Thyroid gland (tissue), 4 donors: Measurements from ENCODE around the gene F2RL3. TPM values are rescaled to one million over a fixed set of nuclear protein-coding genes. Genes with fewer than 3 reads are reported as not detected.

Experiments
- DNase-seq, 2 donors: peaks; one replicate each; pipeline ENCODE4 v3.0.0-alpha.2; 2019
- H3K27ac ChIP-seq, 3 donors: fragments of 200-600 bp; sonication (generic); 1 replicate in 2 of 3; 2 replicates in 1 of 3; pipeline ENCODE4 v1.5.1; 2016 to 2019; ENCODE audit warnings: mild to moderate bottlenecking in 1 of 3, moderate library complexity in 1 of 3
- H3K27me3 ChIP-seq: fragments of 200-600 bp; sonication (generic); one replicate; pipeline ENCODE4 v1.5.1; 2019
- H3K36me3 ChIP-seq, 2 donors: fragments of 200-600 bp; sonication (generic); one replicate each; pipeline ENCODE4 v1.5.1; 2016 to 2019
- H3K4me1 ChIP-seq, 2 donors: fragments of 200-600 bp; sonication (generic); one replicate each; pipeline ENCODE4 v1.5.1; 2017 to 2019
- H3K4me3 ChIP-seq, 3 donors: fragments of 200-600 bp; sonication (generic); replicated peaks in 1 of 3; 1 replicate in 2 of 3; 2 replicates in 1 of 3; pipeline ENCODE4 v1.5.1; 2016; ENCODE audit warnings: mild to moderate bottlenecking in 1 of 3
- H3K9me3 ChIP-seq: fragments of 200-600 bp; sonication (generic); one replicate; pipeline ENCODE4 v1.5.1; 2017
- CTCF ChIP-seq, 6 experiments: fragments of 200-600 bp in 3 of 6; fragments of 450-650 bp in 3 of 6; sonication (generic) in 3 of 6; IDR thresholded peaks; one replicate each; pipeline ENCODE4 v1.5.1; 2016 to 2019; ENCODE audit warnings: antibody characterized with exemption in 6 of 6, mild to moderate bottlenecking in 2 of 6, inconsistent platforms in 1 of 6, moderate library complexity in 1 of 6
- POLR2A ChIP-seq, 2 donors: fragments of 450-650 bp; IDR thresholded peaks; one replicate each; pipeline ENCODE4 v1.6.1; 2017; ENCODE audit warnings: antibody characterized with exemption in 2 of 2, mild to moderate bottlenecking in 2 of 2, moderate library complexity in 1 of 2
- WGBS, 2 donors: methylation state at CpG; one replicate each; pipeline ENCODE4 v1.1.5; 2017; 5-methylcytosine and 5-hydroxymethylcytosine counted together
- intact Hi-C: fragments of 100-400 bp; cut with DNase I; formaldehyde crosslinking; loops from one replicate; pipeline ENCODE4 v1.15.1; 2023
- total RNA-seq, 4 donors: library from RNA; depleted of rRNA; stranded (reverse); fragments of >200 nt; gene quantifications; one replicate each; pipeline ENCODE4 v1.2.3, GENCODE V29; 2016

Gene F2RL3
- total RNA-seq, 4 donors from 2014 or later: 9.9 to 44.2 (median 12.6) TPM

DNA sequence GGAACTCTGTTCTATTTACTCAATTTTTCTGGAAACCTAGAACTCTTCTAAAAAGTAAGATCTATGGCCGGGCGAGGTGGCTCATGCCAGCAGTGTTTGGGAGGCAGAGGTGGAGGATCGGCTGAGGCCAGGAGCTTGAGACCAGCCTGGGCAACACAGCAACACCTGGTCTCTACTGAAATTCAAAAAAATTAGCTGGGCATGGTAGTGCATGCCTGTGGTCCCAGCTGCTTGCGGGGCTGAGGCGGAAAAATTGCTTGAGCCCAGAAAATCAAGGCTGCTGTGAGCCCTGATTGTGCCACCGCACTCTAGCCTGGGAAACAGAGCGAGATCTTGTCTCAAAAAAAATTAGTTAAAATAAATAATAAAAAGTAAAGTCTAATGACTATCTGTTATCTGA, 28.6 kb downstream of the F2RL3 start:
- peaks cover 0 to 4% of the 10 kb centered on the region in 2 donors for H3K36me3 ChIP-seq
- H3K4me1 ChIP-seq: no peaks in the 10 kb centered on the region
- intact Hi-C loops: no loop called here
- DNase-seq: no peak
- WGBS, 2 donors: 88 to 89% methylated on average over 7 of the region's 7 CpGs
- TF ChIP-seq CTCF (IDR thresholded peaks at IDR 0.05) (no peak), POLR2A (IDR thresholded peaks at IDR 0.05) (no peak)
- no peak overlapping the region for H3K27ac ChIP-seq
- H3K27me3 ChIP-seq: no peaks in the 10 kb centered on the region
- H3K9me3 ChIP-seq: no peaks in the 10 kb centered on the region
- H3K4me3 ChIP-seq: no peak overlapping the region

DNA sequence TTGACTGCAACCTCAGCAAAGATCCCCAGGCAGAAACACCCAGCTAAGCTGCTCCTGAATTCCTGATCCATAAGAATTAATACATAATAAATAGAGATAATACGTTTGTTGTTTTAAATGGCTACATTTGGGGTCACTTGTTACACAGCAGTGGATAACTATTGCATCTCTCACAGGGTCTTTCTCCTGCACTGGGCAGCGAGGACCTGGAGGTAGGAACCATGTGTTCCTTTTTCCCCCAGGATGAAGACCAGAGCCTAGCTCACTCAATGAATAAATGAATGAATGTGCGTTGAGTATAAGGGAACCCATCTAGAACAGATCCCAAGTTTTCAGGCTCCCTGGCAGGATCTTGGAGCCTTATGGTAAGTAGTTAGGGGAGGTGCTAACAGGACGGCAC, 30.7 kb downstream of the F2RL3 start:
- TF ChIP-seq CTCF (IDR thresholded peaks at IDR 0.05) (no peak), POLR2A (IDR thresholded peaks at IDR 0.05) (no peak)
- no peaks in the 10 kb centered on the region for H3K36me3 ChIP-seq
- no peaks in the 10 kb centered on the region for H3K9me3 ChIP-seq
- WGBS, 2 donors: 83 to 84% methylated on average over 4 of the region's 4 CpGs
- intact Hi-C loops: no loop called here
- H3K4me3 ChIP-seq: no peak overlapping the region
- no peaks in the 10 kb centered on the region for H3K27me3 ChIP-seq
- H3K4me1 ChIP-seq: no peaks in the 10 kb centered on the region
- no peak for DNase-seq
- no peak overlapping the region for H3K27ac ChIP-seq

- no peak overlapping the region for H3K27ac ChIP-seq
- no peak overlapping the region for H3K4me3 ChIP-seq
- H3K9me3 ChIP-seq: no peaks in the 10 kb centered on the region
- H3K36me3 ChIP-seq: no peaks in the 10 kb centered on the region
- no peaks in the 10 kb centered on the region for H3K27me3 ChIP-seq
- intact Hi-C loops: no loop called here
- WGBS, 2 donors: 83 to 89% methylated on average over 12 of the region's 12 CpGs
- DNase-seq: no peak
- TF ChIP-seq POLR2A (IDR thresholded peaks at IDR 0.05) (no peak), CTCF (IDR thresholded peaks at IDR 0.05) (no peak)
- H3K4me1 ChIP-seq: no peaks in the 10 kb centered on the region
Observed at GRCh38 chr19:16920816-16921529, 32.2 kb downstream of the F2RL3 start.

- Histone ChIP-seq H3K4me3 (no peak overlapping the region), H3K27me3 (no peaks in the 10 kb centered on the region), H3K36me3 (no peaks in the 10 kb centered on the region), H3K4me1 (no peaks in the 10 kb centered on the region), H3K9me3 (no peaks in the 10 kb centered on the region), H3K27ac (no peak overlapping the region)
- TF ChIP-seq CTCF (IDR thresholded peaks at IDR 0.05): no peak
- no peak for TF ChIP-seq POLR2A (IDR thresholded peaks at IDR 0.05)
- intact Hi-C loops: no loop called here
- 86 to 89% methylated on average over 18 to 20 of the region's 21 CpGs for whole genome bisulfite sequencing, 2 donors
- DNase-seq: no peak
Observed at GRCh38 chr19:16921766-16922591, 33.2 kb downstream of the F2RL3 start.

GRCh38 chr19:16922592-16922934, 33.8 kb downstream of the F2RL3 start:
- Histone ChIP-seq H3K27ac (no peak overlapping the region), H3K36me3 (no peaks in the 10 kb centered on the region), H3K4me1 (no peaks in the 10 kb centered on the region), H3K27me3 (no peaks in the 10 kb centered on the region), H3K4me3 (no peak overlapping the region), H3K9me3 (no peaks in the 10 kb centered on the region)
- intact Hi-C loops: no loop called here
- DNase-seq: no peak
- WGBS, 2 donors: 85 to 89% methylated on average over 1 of the region's 1 CpG
- TF ChIP-seq CTCF (IDR thresholded peaks at IDR 0.05) (no peak), POLR2A (IDR thresholded peaks at IDR 0.05) (no peak)
